ENCODE results near the gene IQGAP2.

IQGAP2 gene

DNA sequence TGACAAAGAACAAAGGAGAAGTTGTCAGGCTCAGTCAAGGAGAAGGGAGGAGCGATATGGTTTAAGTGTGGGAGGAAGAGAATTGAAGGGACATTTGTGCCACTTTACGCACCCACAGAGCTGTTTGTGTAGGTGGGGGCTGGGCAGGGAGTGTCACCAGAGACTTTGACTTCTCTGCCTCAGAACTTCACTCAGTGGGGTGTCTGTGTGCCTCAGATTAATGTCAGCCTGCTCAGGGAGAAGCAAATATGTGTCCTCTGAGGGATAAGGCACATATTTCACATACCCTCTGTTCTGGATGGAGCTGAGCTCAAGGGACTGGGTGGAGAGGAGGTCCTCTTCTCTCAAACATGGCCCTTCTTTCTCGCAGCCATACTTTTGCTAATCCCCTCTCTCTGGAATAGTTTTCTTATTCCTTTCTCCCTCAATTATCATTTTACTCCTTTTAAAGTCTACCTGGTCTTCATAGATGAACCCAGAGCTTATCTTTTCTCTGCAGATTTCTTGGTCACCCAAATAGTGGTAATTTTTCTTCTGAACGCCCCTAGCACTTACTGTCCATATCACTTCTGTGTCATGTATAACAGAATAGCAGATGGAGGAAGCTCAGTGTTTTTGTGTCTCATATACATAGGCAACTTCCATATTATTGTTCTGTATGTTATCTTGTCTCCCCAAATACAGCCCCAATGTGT, 77.0 kb downstream of the IQGAP2 start (continued):
- TF ChIP-seq SALL2 (tag by site-specific recombination; IDR thresholded peaks at IDR 0.05; ENCODE audit: borderline replicate concordance) (no peak), GLIS2 (tag by site-specific recombination; IDR thresholded peaks at IDR 0.05) (no peak), ZNF354C (tag by site-specific recombination; IDR thresholded peaks at IDR 0.05; ENCODE audit: borderline replicate concordance, low read depth) (no peak)
- TF ChIP-seq, protein P1, sequence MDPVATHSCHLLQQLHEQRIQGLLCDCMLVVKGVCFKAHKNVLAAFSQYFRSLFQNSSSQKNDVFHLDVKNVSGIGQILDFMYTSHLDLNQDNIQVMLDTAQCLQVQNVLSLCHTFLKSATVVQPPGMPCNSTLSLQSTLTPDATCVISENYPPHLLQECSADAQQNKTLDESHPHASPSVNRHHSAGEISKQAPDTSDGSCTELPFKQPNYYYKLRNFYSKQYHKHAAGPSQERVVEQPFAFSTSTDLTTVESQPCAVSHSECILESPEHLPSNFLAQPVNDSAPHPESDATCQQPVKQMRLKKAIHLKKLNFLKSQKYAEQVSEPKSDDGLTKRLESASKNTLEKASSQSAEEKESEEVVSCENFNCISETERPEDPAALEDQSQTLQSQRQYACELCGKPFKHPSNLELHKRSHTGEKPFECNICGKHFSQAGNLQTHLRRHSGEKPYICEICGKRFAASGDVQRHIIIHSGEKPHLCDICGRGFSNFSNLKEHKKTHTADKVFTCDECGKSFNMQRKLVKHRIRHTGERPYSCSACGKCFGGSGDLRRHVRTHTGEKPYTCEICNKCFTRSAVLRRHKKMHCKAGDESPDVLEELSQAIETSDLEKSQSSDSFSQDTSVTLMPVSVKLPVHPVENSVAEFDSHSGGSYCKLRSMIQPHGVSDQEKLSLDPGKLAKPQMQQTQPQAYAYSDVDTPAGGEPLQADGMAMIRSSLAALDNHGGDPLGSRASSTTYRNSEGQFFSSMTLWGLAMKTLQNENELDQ (tag by site-specific recombination; IDR thresholded peaks at IDR 0.05; ENCODE audit: low read depth): no peak

GRCh38 chr5:76482984-76483383, 79.9 kb downstream of the IQGAP2 start:
- no peaks in the 10 kb centered on the region for H3K36me3 ChIP-seq (ENCODE audit: control insufficient read depth in 2 of 2, insufficient read depth in 1 of 2, low read length in 2 of 2)
- no peaks in the 10 kb centered on the region for H3K9me3 ChIP-seq (ENCODE audit: control insufficient read depth, insufficient read depth, low read depth, low read length)
- ChIA-PET CTCF (interaction anchor here (1.2 kb wide), 1 partner anchor 12 kb away, joined by 3 read pairs; no protein-coding TSS in a partner anchor), POLR2A (no interaction called here)
- H3K4me1 ChIP-seq (ENCODE audit: control insufficient read depth, insufficient read depth, low read length): peaks cover 3% of the 10 kb centered on the region; the same call in 1 of the 2 replicates
- TF ChIP-seq ZNF398 (tag by site-specific recombination; IDR thresholded peaks at IDR 0.05): no peak
- TF ChIP-seq, protein P2, sequence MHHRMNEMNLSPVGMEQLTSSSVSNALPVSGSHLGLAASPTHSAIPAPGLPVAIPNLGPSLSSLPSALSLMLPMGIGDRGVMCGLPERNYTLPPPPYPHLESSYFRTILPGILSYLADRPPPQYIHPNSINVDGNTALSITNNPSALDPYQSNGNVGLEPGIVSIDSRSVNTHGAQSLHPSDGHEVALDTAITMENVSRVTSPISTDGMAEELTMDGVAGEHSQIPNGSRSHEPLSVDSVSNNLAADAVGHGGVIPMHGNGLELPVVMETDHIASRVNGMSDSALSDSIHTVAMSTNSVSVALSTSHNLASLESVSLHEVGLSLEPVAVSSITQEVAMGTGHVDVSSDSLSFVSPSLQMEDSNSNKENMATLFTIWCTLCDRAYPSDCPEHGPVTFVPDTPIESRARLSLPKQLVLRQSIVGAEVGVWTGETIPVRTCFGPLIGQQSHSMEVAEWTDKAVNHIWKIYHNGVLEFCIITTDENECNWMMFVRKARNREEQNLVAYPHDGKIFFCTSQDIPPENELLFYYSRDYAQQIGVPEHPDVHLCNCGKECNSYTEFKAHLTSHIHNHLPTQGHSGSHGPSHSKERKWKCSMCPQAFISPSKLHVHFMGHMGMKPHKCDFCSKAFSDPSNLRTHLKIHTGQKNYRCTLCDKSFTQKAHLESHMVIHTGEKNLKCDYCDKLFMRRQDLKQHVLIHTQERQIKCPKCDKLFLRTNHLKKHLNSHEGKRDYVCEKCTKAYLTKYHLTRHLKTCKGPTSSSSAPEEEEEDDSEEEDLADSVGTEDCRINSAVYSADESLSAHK (tag by site-specific recombination; IDR thresholded peaks at IDR 0.05): no peak
- no peak for TF ChIP-seq ZNF19 (tag by site-specific recombination; IDR thresholded peaks at IDR 0.05; ENCODE audit: low read depth)
- no peak for TF ChIP-seq ZNF341 (tag by site-specific recombination; IDR thresholded peaks at IDR 0.05; ENCODE audit: low read depth)
- no peak for TF ChIP-seq ZNF654 (tag by site-specific recombination; IDR thresholded peaks at IDR 0.05; ENCODE audit: low read depth)
- no peak for TF ChIP-seq ZNF416 (tag by site-specific recombination; IDR thresholded peaks at IDR 0.05)
- no peak for TF ChIP-seq ZNF701 (tag by site-specific recombination; IDR thresholded peaks at IDR 0.05)
- TF ChIP-seq ZNF707 (tag by site-specific recombination; IDR thresholded peaks at IDR 0.05): no peak
- TF ChIP-seq BCL11A (tag by site-specific recombination; IDR thresholded peaks at IDR 0.05; ENCODE audit: low read depth): no peak
- no peak for TF ChIP-seq ZNF585B (tag by site-specific recombination; IDR thresholded peaks at IDR 0.05)
- H3K27ac ChIP-seq (ENCODE audit: extremely low read depth, low read depth, low read length): no peak overlapping the region
- no peak overlapping the region for H3K4me3 ChIP-seq (ENCODE audit: low read depth, low read length)

DNA sequence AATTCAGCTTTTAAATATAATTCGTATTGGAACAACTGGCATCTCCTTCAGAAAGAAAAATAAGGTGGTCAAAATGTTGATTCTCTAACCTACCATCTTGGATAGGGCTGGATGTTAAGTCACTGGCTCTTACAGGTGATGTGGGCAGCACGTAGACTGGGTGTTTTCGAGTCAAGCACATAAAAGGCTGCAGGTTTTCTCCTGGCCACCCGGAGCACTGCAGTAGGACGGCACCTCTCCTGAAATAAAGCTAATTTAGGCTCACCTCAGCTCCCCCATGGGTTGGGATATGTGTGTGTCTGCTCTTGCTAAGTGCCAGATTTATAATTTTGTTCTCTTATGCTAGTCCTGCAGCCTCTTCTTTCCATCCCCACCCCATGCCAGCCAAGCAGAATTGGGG, 80.3 kb downstream of the IQGAP2 start:
- ChIA-PET CTCF (interaction anchor here (0.6 to 1.2 kb wide), 4 partner anchors 13 to 717 kb away, joined by 3 to 5 read pairs (median 3); no protein-coding TSS in a partner anchor), POLR2A (no interaction called here)
- no peak for TF ChIP-seq ZNF488 (tag by site-specific recombination; IDR thresholded peaks at IDR 0.05)
- TF ChIP-seq ZNF19 (tag by site-specific recombination; IDR thresholded peaks at IDR 0.05; ENCODE audit: low read depth): no peak
- TF ChIP-seq ZNF48 (tag by site-specific recombination; IDR thresholded peaks at IDR 0.05): no peak
- no peak for TF ChIP-seq ZNF133 (tag by site-specific recombination; IDR thresholded peaks at IDR 0.05)
- TF ChIP-seq ZNF366 (tag by site-specific recombination; conservative IDR thresholded peaks at IDR 0.05): no peak
- Histone ChIP-seq H3K36me3 (ENCODE audit: control insufficient read depth in 2 of 2, insufficient read depth in 1 of 2, low read length in 2 of 2) (no peaks in the 10 kb centered on the region), H3K4me1 (ENCODE audit: control insufficient read depth, insufficient read depth, low read length) (peaks cover 3% of the 10 kb centered on the region; the same call in 1 of the 2 replicates), H3K9me3 (ENCODE audit: control insufficient read depth, insufficient read depth, low read depth, low read length) (no peaks in the 10 kb centered on the region), H3K4me3 (ENCODE audit: low read depth, low read length) (no peak overlapping the region), H3K27ac (ENCODE audit: extremely low read depth, low read depth, low read length) (no peak overlapping the region)

All from HEK293 (cell line).